Panc1 (cell line): Measurements from ENCODE around the gene BRINP2. TPM values are rescaled to one million over a fixed set of nuclear protein-coding genes. Genes with fewer than 3 reads are reported as not detected.

Experiments used
- ATAC-seq: fragments of 200-7000 bp; cut with Tn5 transposase; 2 replicates; pipeline ENCODE4 v1.9.1; 2020; ENCODE audit warnings: mild to moderate bottlenecking, moderate library complexity
- BruUV-seq: library from RNA; stranded (reverse); fragments of 400-500 nt; replicated peaks from 2 replicates; lab custom pipeline; 2021; lab: Mats Ljungman, UMichigan
- CTCF ChIA-PET: fragments of 300-600 bp; sonication (Branson Sonifier 250); formaldehyde crosslinking; loops from one replicate; lab custom pipeline; 2022; ENCODE audit warnings: antibody characterized with exemption; lab: Charles Lee
- POLR2A ChIA-PET: fragments of 300-600 bp; sonication (Branson Sonifier 250); formaldehyde crosslinking; loops from one replicate; lab custom pipeline; 2022; ENCODE audit warnings: antibody characterized with exemption; lab: Charles Lee
- DNase-seq: peaks from one replicate; pipeline ENCODE4 v3.0.0-alpha.2; 2010; ENCODE audit warnings: low read depth, low spot score
- H3K27ac ChIP-seq: 2 replicates; pipeline ENCODE4 v1.5.1; 2011; ENCODE audit warnings: mild to moderate bottlenecking, low read length, inconsistent platforms
- H3K27me3 ChIP-seq: fragments of 200-500 bp; sonication (Bioruptor generic); 2 replicates; pipeline ENCODE4 v1.6.0; 2014; ENCODE audit warnings: low read length, inconsistent platforms; ENCODE audit not compliant: control insufficient read depth, insufficient read depth
- H3K36me3 ChIP-seq: fragments of 200-500 bp; sonication (Bioruptor generic); 2 replicates; pipeline ENCODE4 v1.5.1; 2014; ENCODE audit warnings: inconsistent platforms, mild to moderate bottlenecking, low read length, moderate library complexity; ENCODE audit not compliant: control insufficient read depth, insufficient read depth
- H3K4me1 ChIP-seq: 2 replicates; pipeline ENCODE4 v1.5.1; 2011; ENCODE audit warnings: inconsistent platforms, mild to moderate bottlenecking, low read length, moderate library complexity; ENCODE audit not compliant: control insufficient read depth, insufficient read depth
- H3K4me3 ChIP-seq, 2 experiments: 2 replicates each; pipeline ENCODE4 v1.5.1; 2011 to 2012; ENCODE audit warnings: low read depth in 2 of 2, low read length in 2 of 2, mild to moderate bottlenecking in 2 of 2, inconsistent platforms in 1 of 2, moderate library complexity in 1 of 2
- H3K9me3 ChIP-seq: fragments of 200-500 bp; sonication (Bioruptor generic); 2 replicates; pipeline ENCODE4 v1.5.1; 2014; ENCODE audit warnings: low read depth, mild to moderate bottlenecking, inconsistent platforms, low read length, moderate library complexity; ENCODE audit not compliant: control insufficient read depth, insufficient read depth
- CTCF ChIP-seq: fragments of 450-650 bp; IDR thresholded peaks from 2 replicates; pipeline ENCODE4 v1.5.1; 2017; ENCODE audit warnings: mild to moderate bottlenecking
- POLR2AphosphoS5 ChIP-seq: IDR thresholded peaks from 2 replicates; pipeline ENCODE4 v1.6.1; 2012; ENCODE audit warnings: mild to moderate bottlenecking, low read depth, low read length, moderate library complexity
- SIN3A ChIP-seq: IDR thresholded peaks from 2 replicates; pipeline ENCODE4 v1.6.1; 2012; ENCODE audit warnings: low read depth, mild to moderate bottlenecking, low read length, moderate library complexity, borderline replicate concordance; ENCODE audit not compliant: insufficient read depth
- TCF7L2 ChIP-seq: IDR thresholded peaks from 2 replicates; pipeline ENCODE4 v1.6.1; 2011; ENCODE audit warnings: mild to moderate bottlenecking, low read depth, low read length, inconsistent platforms
- in situ Hi-C: cut with HindIII; loops from 2 replicates; pipeline ENCODE4 v1.10.0; 2016; ENCODE audit warnings: low sequenced_read_pairs, low pct_unique_long_range_greater_than_20kb
- intact Hi-C: fragments of 100-400 bp; cut with micrococcal nuclease; formaldehyde crosslinking; loops from one replicate; pipeline ENCODE4 v1.10.0; 2022; ENCODE audit not compliant: unreplicated experiment
- total RNA-seq: library from RNA; stranded (reverse); gene quantifications from one replicate; pipeline ENCODE4 v1.2.1, GENCODE V29; 2021; ENCODE audit not compliant: unreplicated experiment
- TF ChIP-seq, protein P1 (sequence below), 2 experiments: IDR thresholded peaks; 2 replicates each; pipeline ENCODE4 v1.6.1; 2011 to 2012; ENCODE audit warnings: low read depth in 2 of 2, control low read depth in 1 of 2, low read length in 1 of 2, mild to moderate bottlenecking in 1 of 2, moderate library complexity in 1 of 2; ENCODE audit not compliant: insufficient read depth in 1 of 2

BRINP2 gene
- total RNA-seq, 1 experiment from 2014 or later: not detected

GRCh38 chr1:177208920-177209319 lies 38.2 kb downstream of the BRINP2 start:
- Histone ChIP-seq H3K27ac (no peak overlapping the region), H3K36me3 (no peaks in the 10 kb centered on the region), H3K9me3 (no peaks in the 10 kb centered on the region), H3K27me3 (no peaks in the 10 kb centered on the region), H3K4me1 (no peaks in the 10 kb centered on the region), H3K4me3 (no peak overlapping the region)
- no TSS peak for BruUV-seq
- in situ Hi-C loops (no loop called here), intact Hi-C loops (no loop called here)
- DNase-seq (no peak), ATAC-seq (no peak)
- TF ChIP-seq, protein P1, sequence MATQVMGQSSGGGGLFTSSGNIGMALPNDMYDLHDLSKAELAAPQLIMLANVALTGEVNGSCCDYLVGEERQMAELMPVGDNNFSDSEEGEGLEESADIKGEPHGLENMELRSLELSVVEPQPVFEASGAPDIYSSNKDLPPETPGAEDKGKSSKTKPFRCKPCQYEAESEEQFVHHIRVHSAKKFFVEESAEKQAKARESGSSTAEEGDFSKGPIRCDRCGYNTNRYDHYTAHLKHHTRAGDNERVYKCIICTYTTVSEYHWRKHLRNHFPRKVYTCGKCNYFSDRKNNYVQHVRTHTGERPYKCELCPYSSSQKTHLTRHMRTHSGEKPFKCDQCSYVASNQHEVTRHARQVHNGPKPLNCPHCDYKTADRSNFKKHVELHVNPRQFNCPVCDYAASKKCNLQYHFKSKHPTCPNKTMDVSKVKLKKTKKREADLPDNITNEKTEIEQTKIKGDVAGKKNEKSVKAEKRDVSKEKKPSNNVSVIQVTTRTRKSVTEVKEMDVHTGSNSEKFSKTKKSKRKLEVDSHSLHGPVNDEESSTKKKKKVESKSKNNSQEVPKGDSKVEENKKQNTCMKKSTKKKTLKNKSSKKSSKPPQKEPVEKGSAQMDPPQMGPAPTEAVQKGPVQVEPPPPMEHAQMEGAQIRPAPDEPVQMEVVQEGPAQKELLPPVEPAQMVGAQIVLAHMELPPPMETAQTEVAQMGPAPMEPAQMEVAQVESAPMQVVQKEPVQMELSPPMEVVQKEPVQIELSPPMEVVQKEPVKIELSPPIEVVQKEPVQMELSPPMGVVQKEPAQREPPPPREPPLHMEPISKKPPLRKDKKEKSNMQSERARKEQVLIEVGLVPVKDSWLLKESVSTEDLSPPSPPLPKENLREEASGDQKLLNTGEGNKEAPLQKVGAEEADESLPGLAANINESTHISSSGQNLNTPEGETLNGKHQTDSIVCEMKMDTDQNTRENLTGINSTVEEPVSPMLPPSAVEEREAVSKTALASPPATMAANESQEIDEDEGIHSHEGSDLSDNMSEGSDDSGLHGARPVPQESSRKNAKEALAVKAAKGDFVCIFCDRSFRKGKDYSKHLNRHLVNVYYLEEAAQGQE (IDR thresholded peaks at IDR 0.05; ENCODE audit: insufficient read depth in 1 of 2, low read depth in 2 of 2, low read length in 1 of 2): no peak
- TF ChIP-seq CTCF: no peak
- no peak for TF ChIP-seq SIN3A
- no peak for TF ChIP-seq POLR2AphosphoS5
- TF ChIP-seq TCF7L2: no peak
- POLR2A ChIA-PET: no interaction called here
- CTCF ChIA-PET: no interaction called here

- intact Hi-C loops (no loop called here), in situ Hi-C loops (no loop called here)
- ATAC-seq (no peak), DNase-seq (peak; percentile 98)
- no TSS peak for BruUV-seq
- Histone ChIP-seq H3K27ac (no peak overlapping the region), H3K9me3 (no peaks in the 10 kb centered on the region), H3K4me3 (no peak overlapping the region), H3K4me1 (no peaks in the 10 kb centered on the region), H3K27me3 (no peaks in the 10 kb centered on the region), H3K36me3 (no peaks in the 10 kb centered on the region)
- TF ChIP-seq, protein P1 (IDR thresholded peaks at IDR 0.05; ENCODE audit: insufficient read depth in 1 of 2, low read depth in 2 of 2, low read length in 1 of 2): no peak
- ChIA-PET POLR2A (no interaction called here), CTCF (no interaction called here)
Measured at GRCh38 chr1:177209357-177209756, 38.6 kb downstream of the BRINP2 start.
